Mesendoderm (in vitro differentiated cells): ENCODE data around the gene PARD3B.

Experiments used
- DNase-seq: peaks from one replicate; pipeline ENCODE4 v3.0.0; 2013
- H2AK5ac ChIP-seq: 2 replicates; pipeline ENCODE4 v1.6.1; 2013; ENCODE audit warnings: low read length, inconsistent platforms
- H2BK120ac ChIP-seq: 2 replicates; pipeline ENCODE4 v1.6.1; 2013; ENCODE audit warnings: low read depth, mild to moderate bottlenecking, low read length, moderate library complexity, mixed read lengths
- H2BK15ac ChIP-seq: replicated peaks from 2 replicates; pipeline ENCODE4 v1.6.1; 2013; ENCODE audit warnings: low read depth, mild to moderate bottlenecking, moderate library complexity
- H2BK5ac ChIP-seq: 2 replicates; pipeline ENCODE4 v1.6.1; 2013; ENCODE audit warnings: low read length, inconsistent platforms
- H3K18ac ChIP-seq: 2 replicates; pipeline ENCODE4 v1.6.1; 2013; ENCODE audit warnings: mild to moderate bottlenecking, low read length, mixed read lengths
- H3K23ac ChIP-seq: one replicate; pipeline ENCODE4 v1.6.1; 2013; ENCODE audit warnings: low read length
- H3K27ac ChIP-seq: 2 replicates; pipeline ENCODE4 v1.5.1; 2013; ENCODE audit warnings: low read depth, mild to moderate bottlenecking, inconsistent platforms, low read length, moderate library complexity
- H3K27me3 ChIP-seq: 2 replicates; pipeline ENCODE4 v1.6.1; 2013; ENCODE audit warnings: low read length, control low read depth, mild to moderate bottlenecking, inconsistent platforms; ENCODE audit not compliant: insufficient read depth, poor library complexity
- H3K36me3 ChIP-seq: 2 replicates; pipeline ENCODE4 v1.6.1; 2013; ENCODE audit warnings: low read length, inconsistent platforms; ENCODE audit not compliant: control insufficient read depth, insufficient read depth
- H3K4ac ChIP-seq: one replicate; pipeline ENCODE4 v1.6.1; 2013; ENCODE audit warnings: low read depth, mild to moderate bottlenecking, low read length, moderate library complexity
- H3K4me1 ChIP-seq: 2 replicates; pipeline ENCODE4 v1.6.1; 2013; ENCODE audit warnings: low read depth, low read length, inconsistent platforms; ENCODE audit not compliant: control insufficient read depth
- H3K4me2 ChIP-seq: 2 replicates; pipeline ENCODE4 v1.6.1; 2013; ENCODE audit warnings: low read length
- H3K4me3 ChIP-seq: 2 replicates; pipeline ENCODE4 v1.5.1; 2013; ENCODE audit warnings: mild to moderate bottlenecking, low read length
- H3K56ac ChIP-seq: one replicate; pipeline ENCODE4 v1.6.1; 2013; ENCODE audit warnings: low read length
- H3K79me1 ChIP-seq: 2 replicates; pipeline ENCODE4 v1.6.1; 2013; ENCODE audit warnings: low read length, inconsistent platforms
- H3K79me2 ChIP-seq: 2 replicates; pipeline ENCODE4 v1.6.1; 2013; ENCODE audit warnings: mild to moderate bottlenecking, low read length; ENCODE audit not compliant: control insufficient read depth, insufficient read depth
- H3K9ac ChIP-seq: 2 replicates; pipeline ENCODE4 v1.6.1; 2013; ENCODE audit warnings: low read length, inconsistent platforms
- H4K5ac ChIP-seq: one replicate; pipeline ENCODE4 v1.6.1; 2013; ENCODE audit warnings: low read length
- H4K8ac ChIP-seq: one replicate; pipeline ENCODE4 v1.6.1; 2013; ENCODE audit warnings: low read depth, mild to moderate bottlenecking, control low read depth, low read length, moderate library complexity
- WGBS: extraction: QIAGEN DNeasy Blood & Tissue Kit; methylation state at CpG from one replicate; pipeline ENCODE4 v1.1.7; 2013; ENCODE audit warnings: low lambda C conversion rate, missing lambda C conversion rate; ENCODE audit not compliant: insufficient coverage; ENCODE audit errors: extremely low coverage; 5-methylcytosine and 5-hydroxymethylcytosine counted together

Gene PARD3B

GRCh38 chr2:205030695-205031094 lies 485.4 kb downstream of the PARD3B start:
- H3K9ac ChIP-seq = no peak overlapping the region
- no peak overlapping the region for H2BK5ac ChIP-seq
- no CpG with 5 or more reads among the region's 1 CpG for WGBS
- no peak overlapping the region for H3K27ac ChIP-seq
- no peak for DNase-seq
- H4K5ac ChIP-seq = no peak overlapping the region
- no peak overlapping the region for H3K4me2 ChIP-seq
- no peak overlapping the region for H3K4ac ChIP-seq
- no peak overlapping the region for H2AK5ac ChIP-seq
- H3K36me3 ChIP-seq = no peaks in the 10 kb centered on the region
- H3K79me1 ChIP-seq = no peaks in the 10 kb centered on the region
- H4K8ac ChIP-seq = no peak overlapping the region
- H3K79me2 ChIP-seq = no peaks in the 10 kb centered on the region
- no peak overlapping the region for H3K18ac ChIP-seq
- H3K23ac ChIP-seq = no peak overlapping the region
- no peak overlapping the region for H3K4me3 ChIP-seq
- no peaks in the 10 kb centered on the region for H3K4me1 ChIP-seq
- H3K27me3 ChIP-seq = no peaks in the 10 kb centered on the region
- H2BK120ac ChIP-seq = no peak overlapping the region
- no peak overlapping the region for H3K56ac ChIP-seq
- no peak overlapping the region for H2BK15ac ChIP-seq

- WGBS = no CpG with 5 or more reads among the region's 4 CpGs
- no peak overlapping the region for H4K8ac ChIP-seq
- no peak overlapping the region for H2BK15ac ChIP-seq
- H3K4ac ChIP-seq = no peak overlapping the region
- H3K4me2 ChIP-seq = no peak overlapping the region
- no peak overlapping the region for H3K9ac ChIP-seq
- no peak overlapping the region for H4K5ac ChIP-seq
- H3K27me3 ChIP-seq = no peaks in the 10 kb centered on the region
- no peak overlapping the region for H3K18ac ChIP-seq
- no peaks in the 10 kb centered on the region for H3K36me3 ChIP-seq
- H3K79me1 ChIP-seq = no peaks in the 10 kb centered on the region
- H3K79me2 ChIP-seq = no peaks in the 10 kb centered on the region
- H2BK5ac ChIP-seq = no peak overlapping the region
- H3K27ac ChIP-seq = no peak overlapping the region
- no peak overlapping the region for H3K56ac ChIP-seq
- no peak overlapping the region for H2AK5ac ChIP-seq
- no peak for DNase-seq
- H2BK120ac ChIP-seq = no peak overlapping the region
- no peak overlapping the region for H3K4me3 ChIP-seq
- no peaks in the 10 kb centered on the region for H3K4me1 ChIP-seq
- H3K23ac ChIP-seq = no peak overlapping the region
Observed at GRCh38 chr2:205032093-205032551, 486.8 kb downstream of the PARD3B start.

DNA sequence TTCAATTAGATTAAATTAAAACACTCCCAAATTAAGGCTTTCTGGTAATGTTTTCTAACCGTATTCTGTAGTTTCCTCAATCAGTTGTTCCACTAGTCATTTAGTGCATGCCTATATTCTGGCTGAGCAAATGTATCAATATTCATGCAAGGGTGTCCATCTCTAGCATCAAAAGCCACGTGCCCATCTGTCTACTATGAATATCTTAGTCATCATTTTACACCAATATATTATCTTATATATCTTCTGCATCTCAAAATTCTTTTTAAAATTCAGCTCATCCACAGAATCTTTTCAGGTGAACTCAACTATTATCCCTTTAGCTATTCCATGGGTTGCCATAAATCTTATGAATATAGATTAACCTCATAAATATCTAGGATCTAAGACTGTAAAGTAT lies 488.2 kb downstream of the PARD3B start:
- Histone ChIP-seq H4K5ac (no peak overlapping the region), H2AK5ac (no peak overlapping the region), H3K27ac (no peak overlapping the region), H3K27me3 (no peaks in the 10 kb centered on the region), H3K4me2 (no peak overlapping the region), H3K79me1 (no peaks in the 10 kb centered on the region), H3K36me3 (no peaks in the 10 kb centered on the region), H3K4ac (no peak overlapping the region), H3K56ac (no peak overlapping the region), H2BK120ac (no peak overlapping the region), H3K4me1 (no peaks in the 10 kb centered on the region), H2BK5ac (no peak overlapping the region), H3K18ac (no peak overlapping the region), H3K4me3 (no peak overlapping the region), H3K23ac (no peak overlapping the region), H3K9ac (no peak overlapping the region), H2BK15ac (no peak overlapping the region), H3K79me2 (no peaks in the 10 kb centered on the region), H4K8ac (no peak overlapping the region)
- WGBS = no CpG with 5 or more reads among the region's 2 CpGs
- no peak for DNase-seq

- Histone ChIP-seq H3K79me1 (no peaks in the 10 kb centered on the region), H2AK5ac (no peak overlapping the region), H2BK120ac (no peak overlapping the region), H4K5ac (no peak overlapping the region), H3K79me2 (no peaks in the 10 kb centered on the region), H3K9ac (no peak overlapping the region), H3K27me3 (no peaks in the 10 kb centered on the region), H3K4me1 (no peaks in the 10 kb centered on the region), H3K23ac (no peak overlapping the region), H3K56ac (no peak overlapping the region), H3K4ac (no peak overlapping the region), H3K4me3 (no peak overlapping the region), H3K36me3 (no peaks in the 10 kb centered on the region), H3K27ac (no peak overlapping the region), H3K4me2 (no peak overlapping the region), H2BK15ac (no peak overlapping the region), H3K18ac (no peak overlapping the region), H4K8ac (no peak overlapping the region), H2BK5ac (no peak overlapping the region)
- no peak for DNase-seq
- WGBS = no CpG with 5 or more reads among the region's 4 CpGs
Observed at GRCh38 chr2:205034034-205034433, 488.8 kb downstream of the PARD3B start.

DNA sequence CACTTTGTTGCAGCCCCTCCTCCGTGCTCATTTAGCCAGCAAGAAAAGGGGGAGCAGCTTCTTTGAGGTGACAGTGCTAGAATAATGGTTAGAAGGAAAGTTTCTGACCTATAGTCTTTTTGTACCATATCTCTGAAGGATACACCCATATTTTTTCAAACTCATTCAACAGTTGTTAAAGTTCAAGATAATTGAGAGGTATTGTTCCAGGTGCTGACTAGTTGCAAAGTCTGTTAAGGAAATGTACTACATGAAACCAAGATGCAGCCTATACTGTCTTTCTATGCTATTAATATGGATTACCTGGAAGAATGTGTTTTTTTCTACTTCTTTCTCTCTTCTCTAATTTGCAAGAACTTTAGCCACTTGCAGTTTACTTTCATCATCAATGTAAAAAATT lies 495.0 kb downstream of the PARD3B start:
- no peak overlapping the region for H3K56ac ChIP-seq
- H3K23ac ChIP-seq = no peak overlapping the region
- H3K4me3 ChIP-seq = no peak overlapping the region
- no peak overlapping the region for H2BK5ac ChIP-seq
- H2AK5ac ChIP-seq = no peak overlapping the region
- H4K5ac ChIP-seq = no peak overlapping the region
- no peak overlapping the region for H3K27ac ChIP-seq
- H2BK120ac ChIP-seq = no peak overlapping the region
- no peak overlapping the region for H3K9ac ChIP-seq
- no peaks in the 10 kb centered on the region for H3K79me2 ChIP-seq
- no peak overlapping the region for H3K4ac ChIP-seq
- no peaks in the 10 kb centered on the region for H3K4me1 ChIP-seq
- no CpG with 5 or more reads among the region's 1 CpG for WGBS
- H2BK15ac ChIP-seq = no peak overlapping the region
- no peak overlapping the region for H3K18ac ChIP-seq
- no peak overlapping the region for H3K4me2 ChIP-seq
- no peaks in the 10 kb centered on the region for H3K36me3 ChIP-seq
- no peak overlapping the region for H4K8ac ChIP-seq
- DNase-seq = no peak
- H3K79me1 ChIP-seq = no peaks in the 10 kb centered on the region
- no peaks in the 10 kb centered on the region for H3K27me3 ChIP-seq

- Histone ChIP-seq H3K56ac (no peak overlapping the region), H4K5ac (no peak overlapping the region), H2BK5ac (no peak overlapping the region), H3K23ac (no peak overlapping the region), H3K4ac (no peak overlapping the region), H3K4me2 (no peak overlapping the region), H4K8ac (no peak overlapping the region), H3K27me3 (no peaks in the 10 kb centered on the region), H2BK120ac (no peak overlapping the region), H3K79me1 (no peaks in the 10 kb centered on the region), H3K9ac (no peak overlapping the region), H3K36me3 (no peaks in the 10 kb centered on the region), H3K79me2 (no peaks in the 10 kb centered on the region), H3K4me1 (no peaks in the 10 kb centered on the region), H3K4me3 (no peak overlapping the region), H3K18ac (no peak overlapping the region), H2AK5ac (no peak overlapping the region), H3K27ac (no peak overlapping the region), H2BK15ac (no peak overlapping the region)
- DNase-seq = no peak
- WGBS = 100% methylated on average over 1 of the region's 5 CpGs
Observed at GRCh38 chr2:205041472-205042130, 496.3 kb downstream of the PARD3B start.
